ENCODE results near the gene DNAJB12.

Gene DNAJB12

GRCh38 chr10:72291019-72291532 lies 63.6 kb downstream of the DNAJB12 start:
- DNase-seq: peak; percentile 52 to 78

GRCh38 chr10:72285972-72286521 lies 68.7 kb downstream of the DNAJB12 start:
- DNase-seq: no peak

GRCh38 chr10:72283131-72283530 lies 71.6 kb downstream of the DNAJB12 start:
- DNase-seq: no peak

Data from inflammatory macrophage (primary cell).